ENCODE measurements around the gene SLC9A8. TPM values are rescaled to one million over a fixed set of nuclear protein-coding genes. Genes with fewer than 3 reads are reported as not detected.

SLC9A8 gene
- total RNA-seq, 1 experiment from 2014 or later, result 6.7 TPM

DNA sequence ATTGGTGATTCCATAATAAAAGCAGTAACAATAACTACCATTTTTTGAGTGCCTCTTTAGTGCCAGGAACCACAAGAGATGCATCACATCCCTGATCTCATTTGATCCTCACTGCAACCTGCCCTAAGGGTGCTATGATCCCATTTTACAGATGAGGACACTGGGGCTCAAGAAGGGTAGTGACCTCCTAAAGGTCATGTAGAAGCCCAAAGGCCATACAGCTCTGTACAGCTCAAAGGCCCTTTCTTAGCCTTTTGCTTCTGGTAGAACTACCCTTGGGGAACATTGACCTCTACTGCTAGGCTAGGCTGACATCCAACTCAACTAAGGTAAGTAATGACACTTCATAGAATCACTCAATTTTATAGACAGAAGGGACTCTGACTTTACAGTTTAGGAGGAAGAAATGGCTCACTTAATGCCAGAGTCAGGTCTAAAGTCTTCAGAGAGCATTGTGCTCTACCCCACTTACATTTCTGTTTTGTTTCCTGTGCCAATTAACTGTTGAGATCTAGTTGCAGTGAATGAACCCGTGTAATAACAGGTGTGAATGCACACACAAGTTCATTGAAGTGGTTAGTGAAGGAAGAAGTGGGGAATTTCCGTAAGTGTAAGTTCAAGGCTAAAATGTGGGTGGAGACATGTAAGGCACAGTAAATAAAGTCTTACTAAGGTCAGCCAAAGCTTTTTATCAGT lies 10.7 kb downstream of the SLC9A8 start:
- no peak for ATAC-seq
- no peaks in the 10 kb centered on the region for H3K9me3 ChIP-seq (ENCODE audit: control insufficient read depth in 1 of 2, insufficient read depth in 1 of 2, low read depth in 1 of 2, low read length in 2 of 2)
- CTCF ChIA-PET, result no interaction called here

More for the DNA sequence above, 10.7 kb downstream of the SLC9A8 start:
- ChIA-PET POLR2A (no interaction called here), RAD21 (ENCODE audit: low non-redundant PET in 1 of 2, low total read pairs in 2 of 2, uncharacterized antibody in 2 of 2, unreplicated experiment in 2 of 2) (no interaction called here)
- no peak for TF ChIP-seq ZBTB33 (IDR thresholded peaks at IDR 0.05; ENCODE audit: extremely low read depth, insufficient replicate concordance, low read length)
- TF ChIP-seq RAD21 (IDR thresholded peaks at IDR 0.05; ENCODE audit: low read depth), result no peak
- no peak for TF ChIP-seq MAX (IDR thresholded peaks at IDR 0.05)
- no peak for TF ChIP-seq ZNF274 (IDR thresholded peaks at IDR 0.05; ENCODE audit: low read depth, low read length)
- TF ChIP-seq EZH2 (IDR thresholded peaks at IDR 0.05), result no peak
- TF ChIP-seq REST (IDR thresholded peaks at IDR 0.05; ENCODE audit: low read depth), result no peak
- TF ChIP-seq SP1 (IDR thresholded peaks at IDR 0.05; ENCODE audit: low read depth), result no peak
- no peak for TF ChIP-seq ELF1 (IDR thresholded peaks at IDR 0.05; ENCODE audit: borderline replicate concordance, low read depth)
- TF ChIP-seq ATF3 (IDR thresholded peaks at IDR 0.05), result no peak
- no peak for TF ChIP-seq JUND (IDR thresholded peaks at IDR 0.05)
- no peak for TF ChIP-seq EGR1 (IDR thresholded peaks at IDR 0.05; ENCODE audit: low read depth)
- no peak for TF ChIP-seq CEBPB (IDR thresholded peaks at IDR 0.05; ENCODE audit: low read depth)
- no peak for TF ChIP-seq EZH2phosphoT487 (IDR thresholded peaks at IDR 0.05; ENCODE audit: borderline replicate concordance)
- no peak for TF ChIP-seq POLR2A (IDR thresholded peaks at IDR 0.05; ENCODE audit: borderline replicate concordance, extremely low read depth, insufficient read depth, insufficient read length)
- no peak for TF ChIP-seq SRF (IDR thresholded peaks at IDR 0.05; ENCODE audit: low read depth)
- TF ChIP-seq TCF7L2 (IDR thresholded peaks at IDR 0.05; ENCODE audit: borderline replicate concordance, extremely low read depth, insufficient read depth, insufficient read length), result no peak
- no peak for TF ChIP-seq POLR2AphosphoS5 (IDR thresholded peaks at IDR 0.05; ENCODE audit: low read depth, low read length)
- no peak for TF ChIP-seq FOSL1 (IDR thresholded peaks at IDR 0.05; ENCODE audit: low read depth)
- no peak for TF ChIP-seq YY1 (IDR thresholded peaks at IDR 0.05; ENCODE audit: extremely low read depth, insufficient replicate concordance, low read depth, low read length)
- Histone ChIP-seq H3K4me3 (replicated peaks in 1 of 2; ENCODE audit: low read depth in 1 of 2, low read length in 2 of 2) (no peak overlapping the region), H3K27ac (ENCODE audit: low read depth, low read length) (no peak overlapping the region), H3K4me2 (ENCODE audit: low read length) (no peak overlapping the region), H4K20me1 (ENCODE audit: insufficient read depth) (no peaks in the 10 kb centered on the region), H3K9me2 (ENCODE audit: insufficient read depth) (no peaks in the 10 kb centered on the region), H3K27me3 (ENCODE audit: insufficient read depth, low read length) (no peaks in the 10 kb centered on the region), H3K36me3 (ENCODE audit: control insufficient read depth in 1 of 2, insufficient read depth in 2 of 2, low read length in 2 of 2) (peaks cover 9 to 20% of the 10 kb centered on the region in 2 experiments; a peak in 3 of 4 replicates), H3K4me1 (ENCODE audit: control insufficient read depth in 1 of 2, insufficient read depth in 2 of 2, low read length in 2 of 2) (peaks cover 0 to 3% of the 10 kb centered on the region in 2 experiments; a peak in 1 of 4 replicates), H3K79me2 (ENCODE audit: insufficient read depth, low read length) (no peaks in the 10 kb centered on the region), H2AFZ (ENCODE audit: low read depth, low read length, poor library complexity, severe bottlenecking) (no peak overlapping the region), H3K9ac (ENCODE audit: low read length) (no peak overlapping the region)
- no TSS peak for BruUV-seq (replicated peaks)
- intact Hi-C loops (cut with micrococcal nuclease), result no loop called here
- no peak for DNase-seq (ENCODE audit: low read depth, low spot score)
